Activated T-helper 1 cell treated with anti-CD3 and anti-CD28 coated beads, Interleukin-12 subunit alpha, Interleukin-12 subunit beta, Interleukin-2, Interleukin-4 antibody, amounts not matched to agents 30 ng/mL and 10 ng/mL and 1 ng/mL, durations not matched to agents 14 hours and 24 hours and 36 hours (primary cell): ENCODE data around the gene EIF4G2. TPM values are rescaled to one million over a fixed set of nuclear protein-coding genes. Genes with fewer than 3 reads are reported as not detected.

Source experiments
- DNase-seq: peaks from one replicate; pipeline ENCODE4 v3.0.0; 2021; ENCODE audit warnings: low spot score
- H3K27ac Mint-ChIP-seq: one replicate; pipeline ENCODE4 v1.8.0; 2021; ENCODE audit warnings: mild to moderate bottlenecking, mixed read lengths
- H3K27me3 Mint-ChIP-seq: one replicate; pipeline ENCODE4 v1.8.0; 2022; ENCODE audit warnings: mild to moderate bottlenecking, moderate library complexity, mixed read lengths; ENCODE audit not compliant: insufficient read depth
- H3K36me3 Mint-ChIP-seq: one replicate; pipeline ENCODE4 v1.8.0; 2021; ENCODE audit warnings: low read depth, mixed read lengths
- H3K4me1 Mint-ChIP-seq: one replicate; pipeline ENCODE4 v1.8.0; 2021; ENCODE audit warnings: low read depth, mixed read lengths
- H3K4me3 Mint-ChIP-seq: one replicate; pipeline ENCODE4 v1.8.0; 2021; ENCODE audit warnings: mild to moderate bottlenecking, moderate library complexity, mixed read lengths
- H3K9me3 Mint-ChIP-seq: one replicate; pipeline ENCODE4 v1.8.0; 2021; ENCODE audit warnings: mixed read lengths
- intact Hi-C: fragments of 100-400 bp; cut with micrococcal nuclease; formaldehyde crosslinking; loops from one replicate; pipeline ENCODE4 v1.15.1; 2024
- total RNA-seq: library from RNA; stranded (reverse); gene quantifications from 2 replicates; pipeline ENCODE4 v1.2.3, GENCODE V29; 2022

Gene EIF4G2
- total RNA-seq, 1 donor from 2014 or later, result 1,108 TPM

DNA sequence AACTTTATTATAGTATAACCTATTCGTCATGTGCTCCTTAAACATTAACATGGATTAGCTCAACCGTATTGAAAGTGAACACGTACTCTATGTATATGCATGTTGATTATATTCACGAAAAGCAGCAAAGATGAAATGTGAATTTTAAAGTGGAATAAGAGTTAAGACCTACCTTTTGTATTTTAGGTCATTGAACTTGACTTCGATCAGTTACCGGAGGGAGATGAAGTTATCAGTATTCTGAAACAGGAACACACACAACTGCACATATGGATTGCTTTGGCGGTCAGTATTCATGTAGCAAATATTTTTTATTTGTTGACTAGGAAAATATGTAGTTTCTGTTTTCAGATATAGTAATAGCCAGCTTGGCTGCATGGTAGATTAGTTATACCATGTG lies 56.2 kb downstream of the EIF4G2 start:
- Mint-ChIP-seq H3K27me3 (no peaks in the 10 kb centered on the region), H3K9me3 (no peaks in the 10 kb centered on the region), H3K4me1 (peaks cover 38% of the 10 kb centered on the region), H3K36me3 (peaks cover 35% of the 10 kb centered on the region), H3K27ac (no peak overlapping the region), H3K4me3 (peak overlapping the region; percentile 96)
- DNase-seq, result no peak
- intact Hi-C loops, result loop anchor here (5.0 kb wide), 3 partner anchors 405 to 1175 kb away; partner anchors contain the start of gene GALNT18

DNA sequence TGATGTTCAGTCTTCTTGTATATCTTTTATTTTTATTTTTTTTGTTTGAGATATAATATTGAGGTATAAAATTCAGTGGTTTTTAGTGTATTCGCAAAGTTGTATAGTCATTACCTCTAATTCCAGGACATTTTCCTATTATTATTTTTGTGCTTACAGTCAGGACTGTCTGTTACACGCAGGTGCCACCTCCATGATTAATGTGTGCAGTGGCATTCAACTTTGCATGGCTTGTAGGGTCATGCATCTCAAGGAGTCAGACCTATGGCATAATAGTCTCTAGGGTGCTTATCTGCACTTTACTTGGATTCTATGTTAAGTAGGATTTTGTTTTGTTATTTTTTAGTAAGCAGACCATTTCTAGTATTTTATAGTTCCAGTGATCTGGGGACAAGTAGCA lies 56.7 kb downstream of the EIF4G2 start:
- peaks cover 38% of the 10 kb centered on the region for H3K4me1 Mint-ChIP-seq
- intact Hi-C loops, result loop anchor here (5.0 kb wide), 3 partner anchors 405 to 1175 kb away; partner anchors contain the start of gene GALNT18
- H3K27ac Mint-ChIP-seq, result peak overlapping the region; percentile 87
- H3K4me3 Mint-ChIP-seq, result peak overlapping the region; percentile 96
- peaks cover 33% of the 10 kb centered on the region for H3K36me3 Mint-ChIP-seq
- H3K27me3 Mint-ChIP-seq, result no peaks in the 10 kb centered on the region
- no peaks in the 10 kb centered on the region for H3K9me3 Mint-ChIP-seq
- DNase-seq, result no peak

DNA sequence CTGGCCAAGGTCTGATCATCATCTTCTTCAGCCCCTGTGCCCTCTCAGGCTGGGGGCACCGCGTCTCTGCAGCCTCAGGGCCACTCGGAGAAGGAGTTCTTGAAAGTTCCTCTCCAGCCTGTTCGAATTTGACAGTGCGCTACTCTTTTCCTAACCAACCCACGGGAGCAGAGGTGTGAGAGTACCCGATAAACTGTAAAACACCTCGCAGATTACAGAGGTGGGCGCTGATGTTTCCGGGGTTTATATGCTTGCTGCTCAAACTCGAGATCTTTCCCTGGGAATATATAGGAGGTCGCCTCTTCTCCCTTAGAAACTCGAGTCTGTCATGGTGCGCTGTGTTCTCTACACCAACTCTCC lies 57.2 kb downstream of the EIF4G2 start:
- Mint-ChIP-seq H3K4me3 (peak overlapping the region; percentile 96), H3K27ac (peak overlapping the region; percentile 87), H3K4me1 (peaks cover 38% of the 10 kb centered on the region), H3K9me3 (no peaks in the 10 kb centered on the region), H3K27me3 (no peaks in the 10 kb centered on the region), H3K36me3 (peaks cover 28% of the 10 kb centered on the region)
- intact Hi-C loops, result loop anchor here (1.0 to 5.0 kb wide), 10 partner anchors 8 to 1174 kb away; partner anchors contain the start of genes AMPD3, GALNT18 and RNF141
- no peak for DNase-seq

DNA sequence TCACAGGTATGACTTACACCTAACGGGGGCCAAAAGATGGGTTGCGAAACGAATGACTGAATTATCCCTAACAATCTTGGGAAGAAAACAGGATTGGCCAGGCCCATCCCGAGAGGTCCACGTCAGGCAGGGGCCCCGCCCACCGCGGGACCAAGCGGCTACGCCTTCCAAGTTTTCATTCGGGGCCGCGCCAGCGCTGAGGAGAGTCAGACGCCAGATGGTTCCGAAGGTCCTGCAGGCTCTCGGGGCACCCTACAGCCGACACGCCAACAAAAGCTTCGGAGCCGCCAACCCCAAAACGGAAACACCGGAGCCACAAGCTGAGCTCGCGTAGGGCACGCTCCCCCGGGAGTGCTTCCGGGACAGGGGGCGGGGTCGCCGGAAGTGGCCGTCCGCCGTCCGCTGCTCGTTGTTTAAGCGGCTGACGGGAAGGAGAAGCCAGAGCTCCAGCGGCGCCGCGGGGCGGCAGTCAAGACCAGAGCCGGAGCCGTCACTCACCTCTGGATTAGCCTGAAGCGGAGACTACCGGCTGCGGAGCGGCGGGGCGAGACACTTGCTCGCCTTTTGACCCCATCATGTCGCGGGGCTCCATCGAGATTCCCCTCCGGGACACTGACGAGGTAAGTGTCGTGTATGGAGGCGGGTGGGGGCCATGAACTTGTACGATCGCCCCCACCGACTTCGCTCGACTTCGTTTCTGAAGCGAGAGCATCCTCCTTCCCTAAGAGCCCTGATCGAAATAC lies 57.7 kb downstream of the EIF4G2 start, which contains the start of gene CTR9:
Gene CTR9, plus strand, starts transcription at position 409 of the 743 bp plus-strand sequence. Its CDS starts 167 bp downstream, at position 576.
- peak; percentile 92 for DNase-seq
- Mint-ChIP-seq H3K36me3 (peaks cover 27% of the 10 kb centered on the region), H3K4me1 (peaks cover 38% of the 10 kb centered on the region), H3K4me3 (peak within 1 kb of the TSS; percentile 96), H3K9me3 (no peaks in the 10 kb centered on the region), H3K27ac (peak within 1 kb of the TSS; percentile 87), H3K27me3 (no peaks in the 10 kb centered on the region)
- intact Hi-C loops, result loop anchor here (1.0 to 5.0 kb wide), 10 partner anchors 8 to 1174 kb away; partner anchors contain the start of genes AMPD3, GALNT18 and RNF141

GRCh38 chr11:10749476-10749875 lies 59.2 kb downstream of the EIF4G2 start:
- Mint-ChIP-seq H3K9me3 (no peaks in the 10 kb centered on the region), H3K4me3 (peak overlapping the region; percentile 5), H3K27me3 (no peaks in the 10 kb centered on the region), H3K4me1 (peaks cover 46% of the 10 kb centered on the region), H3K36me3 (peaks cover 16% of the 10 kb centered on the region), H3K27ac (no peak overlapping the region)
- intact Hi-C loops, result loop anchor here (10.0 kb wide), 1 partner anchor 905 kb away; no protein-coding TSS in a partner anchor
- no peak for DNase-seq

- Mint-ChIP-seq H3K36me3 (peaks cover 9% of the 10 kb centered on the region), H3K4me1 (peaks cover 54% of the 10 kb centered on the region), H3K27ac (no peak overlapping the region), H3K27me3 (no peaks in the 10 kb centered on the region), H3K4me3 (no peak overlapping the region), H3K9me3 (no peaks in the 10 kb centered on the region)
- intact Hi-C loops, result loop anchor here (10.0 kb wide), 1 partner anchor 903 kb away; no protein-coding TSS in a partner anchor
- DNase-seq, result no peak
Measured at GRCh38 chr11:10747733-10748132, 61.0 kb downstream of the EIF4G2 start.

Other genes with a start within 250 kb of the EIF4G2 start
- gene LYVE1, start 240.3 kb downstream of the EIF4G2 start, total RNA-seq, result not detected in 2 replicates
- gene IRAG1, start 115.2 kb downstream of the EIF4G2 start, total RNA-seq, result not detected in 2 replicates
- gene CTR9, start 57.7 kb downstream of the EIF4G2 start, total RNA-seq, result 46.2 and 51.1 TPM in 2 replicates
- gene ZBED5, start 49.1 kb upstream of the EIF4G2 start, total RNA-seq, result 38.9 and 42.2 TPM in 2 replicates